ENCODE results near the gene PCDH17. TPM values are rescaled to one million over a fixed set of nuclear protein-coding genes. Genes with fewer than 3 reads are reported as not detected.

PCDH17 gene
- total RNA-seq, 1 donor from 2014 or later, result 0.65 TPM

GRCh38 chr13:57633950-57634838, 2.6 kb downstream of the PCDH17 start:
- ATAC-seq (no peak), DNase-seq (ENCODE audit: low spot score) (peak; percentile 41)

GRCh38 chr13:57634839-57635165, 3.3 kb downstream of the PCDH17 start:
- no peak for DNase-seq (ENCODE audit: low spot score)

DNA sequence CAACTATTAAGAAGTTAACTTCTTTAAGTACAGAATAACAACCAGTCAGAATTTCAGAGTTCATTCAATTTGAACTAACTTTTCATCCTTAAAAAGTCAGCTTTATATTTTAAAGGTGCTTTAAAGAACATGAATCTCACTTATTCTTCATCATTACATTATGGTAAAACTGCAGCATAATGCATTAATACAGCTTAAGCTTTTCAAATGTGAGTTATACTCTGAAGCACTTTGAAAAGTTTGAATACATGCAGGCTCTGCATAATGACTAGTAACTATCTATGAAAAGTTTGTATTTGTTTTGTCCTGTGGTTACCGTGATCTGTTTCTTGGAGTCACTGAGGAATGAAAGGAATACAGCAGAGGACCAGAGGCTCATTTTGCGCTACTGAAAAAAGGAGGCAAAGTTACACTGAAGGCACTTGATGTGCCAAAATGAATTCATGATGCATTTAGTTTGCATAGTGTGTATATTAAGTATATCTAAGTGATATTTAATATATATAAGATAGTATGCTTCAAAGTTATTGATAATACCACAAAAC, 4.1 kb downstream of the PCDH17 start:
- DNase-seq (ENCODE audit: low spot score) (no peak), ATAC-seq (no peak)

More at GRCh38 chr13:57634839-57635165, 3.3 kb downstream of the PCDH17 start:
- ATAC-seq, result no peak

GRCh38 chr13:57636816-57637215, 5.3 kb downstream of the PCDH17 start:
- no peak for DNase-seq (ENCODE audit: low spot score)
- ATAC-seq, result no peak

GRCh38 chr13:57637515-57637914, 6.0 kb downstream of the PCDH17 start:
- no peak for DNase-seq (ENCODE audit: low spot score)
- ATAC-seq, result no peak

DNA sequence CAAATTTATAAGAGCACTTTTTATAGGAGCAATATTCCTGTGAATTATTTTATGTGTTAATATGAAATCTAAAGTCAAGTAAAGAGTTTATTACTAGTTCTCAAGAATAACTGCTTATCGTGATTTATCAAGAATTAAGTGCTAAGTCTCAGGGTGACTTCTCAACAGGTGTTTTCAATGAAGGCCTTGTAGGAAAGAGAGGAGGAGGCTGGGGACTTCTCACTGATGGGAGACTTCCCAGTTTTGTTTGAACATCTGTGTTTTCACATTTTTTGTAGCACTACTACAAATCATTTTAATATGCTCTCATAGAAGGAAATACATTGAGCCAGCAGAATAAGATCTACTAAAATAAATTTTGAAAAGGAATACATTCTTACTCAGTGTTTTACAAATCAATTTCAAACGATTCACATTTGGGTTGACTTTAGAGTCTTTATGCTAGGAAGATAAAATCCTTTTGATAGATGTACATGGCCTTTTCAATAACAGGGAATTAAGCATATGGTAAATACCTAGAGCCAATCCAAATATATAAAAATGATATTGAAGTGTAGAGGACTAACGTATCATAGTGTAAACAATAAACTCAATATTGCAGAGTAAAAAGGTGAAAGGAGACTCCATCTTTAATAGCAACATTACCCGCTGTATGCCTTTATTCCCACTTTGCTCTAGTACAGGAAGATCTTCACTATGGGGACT, 6.8 kb downstream of the PCDH17 start:
- DNase-seq (ENCODE audit: low spot score) (no peak), ATAC-seq (no peak)

- DNase-seq (ENCODE audit: low spot score), result no peak
- ATAC-seq, result no peak
Observed at GRCh38 chr13:57640607-57641006, 9.1 kb downstream of the PCDH17 start.

DNA sequence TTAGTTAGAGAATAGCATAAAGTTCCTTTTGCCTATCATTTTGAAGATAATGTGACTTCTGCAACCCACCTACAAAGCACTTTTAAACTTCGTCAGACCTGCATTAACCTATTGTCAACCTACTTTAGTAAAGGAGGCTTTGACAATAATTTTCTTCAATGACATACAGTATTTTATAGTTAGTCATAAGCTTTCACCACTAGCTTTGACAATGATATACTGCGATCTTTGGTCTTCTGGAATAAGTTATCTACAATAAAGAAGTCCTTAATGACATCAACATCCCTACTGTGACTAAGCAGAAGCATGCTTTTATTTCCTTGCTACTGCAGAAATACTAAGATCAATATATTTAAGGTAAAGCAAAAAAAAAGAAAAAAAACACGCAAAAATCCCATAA, 9.5 kb downstream of the PCDH17 start:
- no peak for ATAC-seq
- no peak for DNase-seq (ENCODE audit: low spot score)

- no peak for ATAC-seq
- DNase-seq (ENCODE audit: low spot score), result no peak
Observed at GRCh38 chr13:57644106-57644505, 12.6 kb downstream of the PCDH17 start.

- no peak for ATAC-seq
Observed at GRCh38 chr13:57653229-57653989, 21.9 kb downstream of the PCDH17 start.

DNA sequence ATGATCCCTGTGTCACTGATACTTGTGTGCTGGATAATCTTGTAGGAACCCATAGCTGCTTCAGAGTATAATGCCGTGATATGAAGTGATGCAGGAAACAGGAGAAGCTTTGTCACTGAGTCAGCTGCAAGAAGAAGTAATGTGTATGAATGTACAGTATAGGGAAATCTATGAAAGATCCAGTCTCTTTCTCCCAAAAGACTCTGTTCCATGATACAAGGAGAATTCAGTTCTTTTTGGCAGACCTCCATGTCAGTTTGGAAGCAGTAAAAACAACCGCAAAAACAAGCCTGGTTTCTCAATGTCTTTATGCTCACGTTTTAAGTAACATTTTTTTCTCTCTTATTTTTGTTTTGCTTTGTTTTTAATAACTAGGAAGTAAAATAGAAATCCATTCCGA, 33.9 kb downstream of the PCDH17 start:
- ATAC-seq, result no peak

More at GRCh38 chr13:57653229-57653989, 21.9 kb downstream of the PCDH17 start:
- no peak for DNase-seq (ENCODE audit: low spot score)

GRCh38 chr13:57666131-57666953, 34.8 kb downstream of the PCDH17 start:
- DNase-seq (ENCODE audit: low spot score), result no peak
- no peak for ATAC-seq

More for the DNA sequence above, 33.9 kb downstream of the PCDH17 start:
- no peak for DNase-seq (ENCODE audit: low spot score)

GRCh38 chr13:57672168-57672567, 40.6 kb downstream of the PCDH17 start:
- DNase-seq (ENCODE audit: low spot score) (no peak), ATAC-seq (no peak)

- DNase-seq (ENCODE audit: low spot score) (no peak), ATAC-seq (no peak)
Observed at GRCh38 chr13:57673197-57673596, 41.7 kb downstream of the PCDH17 start.

DNA sequence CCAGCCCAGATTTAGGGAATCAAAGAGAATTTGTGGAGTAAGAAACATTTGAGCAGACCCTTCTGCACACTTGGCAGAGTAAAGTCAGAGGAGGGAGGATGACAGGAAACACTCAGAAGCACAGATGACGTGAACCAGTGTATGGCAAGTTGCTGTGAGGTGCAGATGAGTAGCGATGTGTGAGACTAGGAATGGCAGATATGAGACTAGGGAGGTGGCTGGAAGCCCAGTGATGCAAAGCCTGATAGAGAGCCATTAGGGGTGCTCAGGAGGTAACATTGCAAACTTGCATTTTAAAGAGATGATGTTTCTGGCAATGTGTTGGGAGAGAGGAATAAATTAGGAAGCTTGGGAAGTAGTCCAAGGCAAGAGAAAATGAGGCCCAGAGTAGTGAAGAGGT, 44.0 kb downstream of the PCDH17 start:
- ATAC-seq (no peak), DNase-seq (ENCODE audit: low spot score) (no peak)

GRCh38 chr13:57680609-57681008, 49.1 kb downstream of the PCDH17 start:
- ATAC-seq (no peak), DNase-seq (ENCODE audit: low spot score) (no peak)

- DNase-seq (ENCODE audit: low spot score), result no peak
Observed at GRCh38 chr13:57682128-57682716, 50.7 kb downstream of the PCDH17 start.

GRCh38 chr13:57698851-57699250, 67.3 kb downstream of the PCDH17 start:
- ATAC-seq, result no peak

More at GRCh38 chr13:57682128-57682716, 50.7 kb downstream of the PCDH17 start:
- no peak for ATAC-seq

DNA sequence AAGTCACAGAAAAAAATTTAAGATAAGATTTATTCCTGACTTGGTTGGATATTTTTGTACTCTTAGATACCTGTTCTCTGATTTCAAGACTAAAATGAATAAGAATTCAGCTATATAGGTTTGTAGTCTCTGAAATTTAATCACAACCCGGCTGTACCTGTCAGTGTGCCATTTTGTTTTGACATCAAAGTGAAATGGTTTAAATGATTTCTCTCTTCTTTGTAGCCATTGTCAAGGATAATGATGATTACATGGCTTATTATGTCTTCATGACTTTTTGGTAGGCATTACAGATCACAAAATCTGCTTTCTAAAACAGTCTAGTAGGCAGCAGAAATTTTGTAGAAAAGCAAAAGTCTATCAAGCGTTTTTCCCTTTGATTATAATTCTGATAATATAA, 72.5 kb downstream of the PCDH17 start:
- ATAC-seq (no peak), DNase-seq (ENCODE audit: low spot score) (no peak)

More at GRCh38 chr13:57698851-57699250, 67.3 kb downstream of the PCDH17 start:
- DNase-seq (ENCODE audit: low spot score), result no peak

- DNase-seq (ENCODE audit: low spot score) (no peak), ATAC-seq (no peak)
Observed at GRCh38 chr13:57716295-57716694, 84.8 kb downstream of the PCDH17 start.

All from left lobe of liver (tissue), 2 donors.